HUES6 (cell line): ENCODE data around the gene AGBL4.

ENCODE experiments used
- H3K27ac ChIP-seq: 2 replicates; pipeline ENCODE4 v1.7.0; 2013; ENCODE audit warnings: low read depth, mild to moderate bottlenecking, low read length, inconsistent platforms
- H3K27me3 ChIP-seq: 2 replicates; pipeline ENCODE4 v1.6.1; 2013; ENCODE audit warnings: low read length; ENCODE audit not compliant: control insufficient read depth, insufficient read depth
- H3K36me3 ChIP-seq: 2 replicates; pipeline ENCODE4 v1.6.1; 2013; ENCODE audit warnings: low read length; ENCODE audit not compliant: control insufficient read depth, insufficient read depth
- H3K4me1 ChIP-seq: 2 replicates; pipeline ENCODE4 v1.6.1; 2013; ENCODE audit warnings: low read length; ENCODE audit not compliant: control insufficient read depth, insufficient read depth
- H3K4me3 ChIP-seq: 2 replicates; pipeline ENCODE4 v1.5.1; 2013; ENCODE audit warnings: low read depth, low read length
- H3K9ac ChIP-seq: one replicate; pipeline ENCODE4 v1.6.1; 2013; ENCODE audit warnings: mild to moderate bottlenecking, low read length
- H3K9me3 ChIP-seq: 2 replicates; pipeline ENCODE4 v1.6.1; 2013; ENCODE audit warnings: low read depth, low read length; ENCODE audit not compliant: control insufficient read depth, insufficient read depth

Gene AGBL4

GRCh38 chr1:48947761-48948537 is 1075.8 kb downstream of the AGBL4 start:
- Histone ChIP-seq H3K4me1 (no peaks in the 10 kb centered on the region), H3K9me3 (no peaks in the 10 kb centered on the region), H3K4me3 (no peak overlapping the region), H3K36me3 (no peaks in the 10 kb centered on the region), H3K9ac (no peak overlapping the region), H3K27ac (no peak overlapping the region), H3K27me3 (no peaks in the 10 kb centered on the region)

GRCh38 chr1:48946070-48946469 is 1077.7 kb downstream of the AGBL4 start:
- H3K4me1 ChIP-seq: no peaks in the 10 kb centered on the region
- no peak overlapping the region for H3K27ac ChIP-seq
- H3K36me3 ChIP-seq: no peaks in the 10 kb centered on the region
- no peaks in the 10 kb centered on the region for H3K9me3 ChIP-seq
- no peak overlapping the region for H3K9ac ChIP-seq
- no peaks in the 10 kb centered on the region for H3K27me3 ChIP-seq
- H3K4me3 ChIP-seq: no peak overlapping the region

- Histone ChIP-seq H3K4me3 (no peak overlapping the region), H3K27me3 (no peaks in the 10 kb centered on the region), H3K27ac (no peak overlapping the region), H3K9ac (no peak overlapping the region), H3K36me3 (no peaks in the 10 kb centered on the region), H3K4me1 (no peaks in the 10 kb centered on the region), H3K9me3 (no peaks in the 10 kb centered on the region)
Measured at GRCh38 chr1:48944811-48945210, 1078.9 kb downstream of the AGBL4 start.

GRCh38 chr1:48943826-48944225 is 1079.9 kb downstream of the AGBL4 start:
- no peaks in the 10 kb centered on the region for H3K9me3 ChIP-seq
- H3K9ac ChIP-seq: no peak overlapping the region
- H3K4me3 ChIP-seq: no peak overlapping the region
- no peaks in the 10 kb centered on the region for H3K27me3 ChIP-seq
- no peaks in the 10 kb centered on the region for H3K36me3 ChIP-seq
- 0 out of 2 replicates have a peak, but pooled peaks cover under 1% of the 10 kb centered on the region for H3K4me1 ChIP-seq
- no peak overlapping the region for H3K27ac ChIP-seq

- Histone ChIP-seq H3K9ac (no peak overlapping the region), H3K27me3 (no peaks in the 10 kb centered on the region), H3K9me3 (no peaks in the 10 kb centered on the region), H3K36me3 (no peaks in the 10 kb centered on the region), H3K4me1 (0 out of 2 replicates have a peak, but pooled peaks cover 4% of the 10 kb centered on the region), H3K4me3 (no peak overlapping the region), H3K27ac (no peak overlapping the region)
Measured at GRCh38 chr1:48943393-48943792, 1080.4 kb downstream of the AGBL4 start.

- H3K4me3 ChIP-seq: no peak overlapping the region
- H3K27me3 ChIP-seq: no peaks in the 10 kb centered on the region
Measured at GRCh38 chr1:48940962-48941732, 1082.6 kb downstream of the AGBL4 start.

GRCh38 chr1:48940354-48940753 is 1083.4 kb downstream of the AGBL4 start:
- no peak overlapping the region for H3K4me3 ChIP-seq
- no peaks in the 10 kb centered on the region for H3K36me3 ChIP-seq
- H3K9me3 ChIP-seq: no peaks in the 10 kb centered on the region
- H3K4me1 ChIP-seq: 0 out of 2 replicates have a peak, but pooled peaks cover 4% of the 10 kb centered on the region
- H3K9ac ChIP-seq: no peak overlapping the region
- H3K27ac ChIP-seq: no peak overlapping the region
- H3K27me3 ChIP-seq: no peaks in the 10 kb centered on the region

More at GRCh38 chr1:48940962-48941732, 1082.6 kb downstream of the AGBL4 start:
- no peak overlapping the region for H3K9ac ChIP-seq
- 0 out of 2 replicates have a peak, but pooled peaks cover 4% of the 10 kb centered on the region for H3K4me1 ChIP-seq
- no peaks in the 10 kb centered on the region for H3K36me3 ChIP-seq
- H3K27ac ChIP-seq: no peak overlapping the region
- H3K9me3 ChIP-seq: no peaks in the 10 kb centered on the region

GRCh38 chr1:48939828-48940227 is 1083.9 kb downstream of the AGBL4 start:
- Histone ChIP-seq H3K4me3 (no peak overlapping the region), H3K9ac (no peak overlapping the region), H3K4me1 (0 out of 2 replicates have a peak, but pooled peaks cover 4% of the 10 kb centered on the region), H3K27me3 (no peaks in the 10 kb centered on the region), H3K27ac (no peak overlapping the region), H3K36me3 (no peaks in the 10 kb centered on the region), H3K9me3 (no peaks in the 10 kb centered on the region)

GRCh38 chr1:48939042-48939441 is 1084.7 kb downstream of the AGBL4 start:
- Histone ChIP-seq H3K27me3 (no peaks in the 10 kb centered on the region), H3K27ac (no peak overlapping the region), H3K4me1 (0 out of 2 replicates have a peak, but pooled peaks cover 4% of the 10 kb centered on the region), H3K36me3 (no peaks in the 10 kb centered on the region), H3K9me3 (no peaks in the 10 kb centered on the region), H3K4me3 (no peak overlapping the region), H3K9ac (no peak overlapping the region)

- no peaks in the 10 kb centered on the region for H3K9me3 ChIP-seq
- H3K4me1 ChIP-seq: 0 out of 2 replicates have a peak, but pooled peaks cover 4% of the 10 kb centered on the region
- H3K36me3 ChIP-seq: no peaks in the 10 kb centered on the region
- H3K9ac ChIP-seq: no peak overlapping the region
- no peaks in the 10 kb centered on the region for H3K27me3 ChIP-seq
- no peak overlapping the region for H3K27ac ChIP-seq
- H3K4me3 ChIP-seq: no peak overlapping the region
Measured at GRCh38 chr1:48937732-48938131, 1086.0 kb downstream of the AGBL4 start.

- no peaks in the 10 kb centered on the region for H3K9me3 ChIP-seq
- H3K4me3 ChIP-seq: no peak overlapping the region
- no peak overlapping the region for H3K27ac ChIP-seq
- peaks cover 4% of the 10 kb centered on the region; the same call in 1 of the 2 replicates for H3K4me1 ChIP-seq
- no peaks in the 10 kb centered on the region for H3K36me3 ChIP-seq
- H3K27me3 ChIP-seq: no peaks in the 10 kb centered on the region
- no peak overlapping the region for H3K9ac ChIP-seq
Measured at GRCh38 chr1:48936436-48936835, 1087.3 kb downstream of the AGBL4 start.
